Stimulated activated CD4-positive, alpha-beta T cell treated with anti-CD3 and anti-CD28 coated beads, TNF-alpha, amount 100 ng/mL, for 4 hours (primary cell): ENCODE measurements around the gene TNS1.

ENCODE experiments used
- DNase-seq, 3 experiments: peaks; one replicate each; pipeline ENCODE4 v3.0.0-alpha.2; 2020; ENCODE audit warnings: low read depth in 3 of 3

Gene TNS1

GRCh38 chr2:217870528-217871011 lies 132.2 kb downstream of the TNS1 start:
- DNase-seq: no peak

- no peak for DNase-seq
These were observed 133.9 kb downstream of the TNS1 start for GRCh38 chr2:217868911-217869334.

GRCh38 chr2:217868265-217868892 lies 134.4 kb downstream of the TNS1 start:
- no peak for DNase-seq

- no peak for DNase-seq
These were observed 136.3 kb downstream of the TNS1 start for GRCh38 chr2:217866457-217866856.

GRCh38 chr2:217864963-217865772 lies 137.6 kb downstream of the TNS1 start:
- no peak for DNase-seq

- DNase-seq: no peak
These were observed 138.9 kb downstream of the TNS1 start for GRCh38 chr2:217863883-217864282.

GRCh38 chr2:217861334-217861877 lies 141.4 kb downstream of the TNS1 start:
- no peak for DNase-seq

GRCh38 chr2:217859926-217860325 lies 142.9 kb downstream of the TNS1 start:
- no peak for DNase-seq

- no peak for DNase-seq
These were observed 144.0 kb downstream of the TNS1 start for GRCh38 chr2:217858519-217859491.

- DNase-seq: no peak
These were observed 144.9 kb downstream of the TNS1 start for GRCh38 chr2:217857624-217858506.

- DNase-seq: no peak
These were observed 145.9 kb downstream of the TNS1 start for GRCh38 chr2:217856871-217857270.

- no peak for DNase-seq
These were observed 146.6 kb downstream of the TNS1 start for GRCh38 chr2:217856159-217856558.

- no peak for DNase-seq
These were observed 147.9 kb downstream of the TNS1 start for GRCh38 chr2:217854684-217855420.

- no peak for DNase-seq
These were observed 148.8 kb downstream of the TNS1 start for GRCh38 chr2:217853961-217854360.

GRCh38 chr2:217853301-217853881 lies 149.4 kb downstream of the TNS1 start:
- DNase-seq: no peak

- DNase-seq: no peak
These were observed 150.1 kb downstream of the TNS1 start for GRCh38 chr2:217852555-217853211.

GRCh38 chr2:217851191-217852020 lies 151.4 kb downstream of the TNS1 start:
- no peak for DNase-seq
